NOMO-1 treated with DMSO at 0.1 percent for 48 hours (cell line): ENCODE measurements around the gene FAU.

Experiments used
- DNase-seq: peaks from one replicate; lab custom pipeline; 2025; ENCODE audit not compliant: unreplicated experiment; lab: John Stamatoyannopoulos, UW

FAU gene

DNA sequence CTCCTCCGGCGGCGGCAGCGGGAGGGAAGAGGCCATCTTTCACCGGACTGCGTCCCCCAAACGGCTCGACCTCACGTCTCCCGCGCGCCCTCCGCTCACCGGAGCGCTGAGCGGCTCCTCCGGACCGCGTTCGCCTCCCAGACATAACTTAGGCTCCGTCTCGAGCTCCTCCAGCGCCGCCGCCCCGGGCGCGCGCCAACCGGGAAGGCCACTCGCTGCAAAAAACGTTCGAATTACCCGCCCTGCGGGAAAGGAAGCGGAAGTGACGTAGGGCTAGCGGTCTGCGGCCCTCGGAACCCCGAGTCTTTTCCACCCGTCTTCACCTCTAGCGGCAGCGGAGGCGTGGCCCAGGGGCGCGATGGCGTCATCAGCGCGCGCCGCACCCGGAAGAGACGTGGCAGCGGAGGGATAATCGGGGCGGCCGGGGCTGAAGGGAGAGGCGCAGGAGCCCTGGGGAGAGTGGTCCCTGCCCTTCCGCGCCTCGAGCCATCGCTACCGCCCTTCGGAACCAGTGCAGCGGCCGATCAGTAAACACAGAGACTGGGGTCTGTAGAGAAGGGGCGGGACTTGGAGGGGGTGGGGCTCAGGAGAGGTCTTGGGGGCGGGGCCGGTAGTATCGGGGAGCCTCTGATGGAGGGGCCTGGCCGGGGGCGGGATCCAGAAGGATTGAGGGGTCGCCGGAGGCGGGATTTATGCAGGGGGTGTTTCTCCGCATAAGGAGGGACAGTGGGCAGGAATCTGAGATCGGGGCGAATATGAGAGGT is 37.9 kb downstream of the FAU start, which contains the start of the genes CDCA5 and ZFPL1:
Gene CDCA5 (minus strand): TSS at position 207 of the 764 bp plus-strand sequence. CDS start 62 bp downstream, at position 145.
Gene ZFPL1 (plus strand): TSS at position 389 of the 764 bp plus-strand sequence. CDS start 477 bp downstream, outside the sequence.
- DNase-seq = peak; percentile 95

DNA sequence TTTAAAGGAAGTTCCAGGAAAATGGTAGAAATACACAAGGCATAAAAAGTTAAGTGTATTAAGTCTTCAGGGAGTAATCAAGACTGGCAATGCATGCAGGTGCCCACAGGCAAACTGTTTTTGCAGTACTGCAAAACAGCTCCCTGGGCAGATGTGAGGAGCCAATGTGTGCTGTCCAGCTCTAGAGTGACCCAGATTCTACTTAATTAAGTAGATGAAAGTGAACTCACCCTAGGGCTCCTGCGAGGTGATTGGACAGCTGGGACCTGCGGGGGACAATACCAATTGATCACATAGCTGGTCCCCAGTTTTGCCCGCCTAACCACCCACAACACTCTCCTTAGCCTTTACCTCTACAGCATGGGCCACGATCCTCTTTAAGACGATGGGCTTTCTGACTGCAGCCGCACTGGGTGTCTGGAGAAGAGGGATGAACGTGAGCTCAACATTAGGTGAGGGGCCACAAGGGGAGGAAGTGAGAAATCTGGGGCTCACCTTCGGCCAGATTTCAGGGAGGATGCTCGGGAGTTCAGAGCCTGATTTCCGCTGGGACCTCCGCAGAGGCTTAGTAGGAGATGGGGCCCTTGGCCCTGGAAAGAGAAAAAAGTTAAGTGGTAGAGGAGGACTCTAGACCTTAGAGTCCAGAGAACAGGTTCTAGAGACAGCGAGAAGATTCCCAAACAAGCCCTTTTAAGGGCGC is 38.6 kb downstream of the FAU start:
- DNase-seq = no peak

DNA sequence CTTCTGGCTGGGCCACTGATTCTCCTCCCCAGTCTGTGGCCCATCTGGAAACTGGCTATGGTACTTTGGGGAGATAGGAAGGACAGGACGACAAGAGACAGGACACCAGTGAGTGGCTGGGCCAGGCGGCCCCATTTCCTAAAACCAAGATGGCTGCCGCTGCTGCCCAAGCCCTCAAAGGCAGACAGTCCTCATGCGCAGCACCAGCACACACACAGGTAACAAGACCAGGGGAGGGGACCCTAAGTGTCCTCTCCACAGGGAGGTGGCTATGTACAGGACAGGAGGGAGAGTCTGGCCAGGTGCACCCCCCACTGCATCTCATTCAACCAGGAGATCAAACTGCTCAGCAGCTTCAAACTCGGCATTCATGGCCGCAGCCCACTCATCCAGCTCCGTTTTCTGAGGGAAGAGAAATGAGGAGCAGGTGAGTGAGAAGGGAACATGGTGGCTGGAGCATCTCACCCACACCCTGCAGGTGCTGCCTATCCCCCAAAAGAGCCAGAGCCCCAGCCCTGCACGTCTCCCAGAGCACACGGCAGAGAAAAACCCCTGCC is 43.1 kb downstream of the FAU start:
- no peak for DNase-seq

DNA sequence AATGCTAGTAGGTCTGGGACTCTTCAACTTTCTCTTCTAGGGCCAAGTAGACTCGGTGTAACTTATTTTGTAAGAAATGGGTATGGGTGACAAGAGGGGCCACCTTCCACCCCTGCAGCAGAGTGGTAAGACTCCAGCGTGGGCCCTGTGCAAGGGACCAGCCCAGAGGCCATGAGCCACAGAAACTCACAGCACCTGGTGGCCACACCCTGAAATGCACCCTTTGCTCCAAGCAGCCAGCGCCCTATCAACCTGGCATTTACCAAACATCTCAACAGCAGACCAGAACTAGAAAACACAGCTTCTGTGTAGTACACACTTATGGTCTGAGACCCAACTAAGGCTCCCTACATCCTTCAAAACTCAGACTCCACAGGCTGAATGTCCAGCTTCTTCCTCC is 43.8 kb downstream of the FAU start:
- peak; percentile 39 for DNase-seq

DNA sequence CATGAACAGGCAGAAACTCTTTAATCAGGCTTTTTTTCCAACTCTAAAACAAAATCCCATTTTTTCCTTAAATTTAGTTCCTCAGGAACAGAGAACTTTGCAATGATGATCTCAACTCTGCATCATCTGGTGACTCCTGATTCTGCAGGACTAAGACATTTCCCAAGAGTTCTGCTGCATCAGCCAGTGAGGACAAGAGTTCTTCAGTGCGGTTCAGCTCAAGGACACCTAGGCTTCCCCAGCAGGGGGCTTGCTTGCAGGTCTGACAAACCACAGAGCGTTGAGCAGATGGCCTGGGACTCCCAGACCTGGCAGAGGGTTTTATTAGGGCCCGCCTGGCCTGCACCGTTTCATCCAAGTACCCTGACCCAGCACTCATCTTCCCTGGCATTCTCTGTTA is 44.5 kb downstream of the FAU start:
- no peak for DNase-seq

DNA sequence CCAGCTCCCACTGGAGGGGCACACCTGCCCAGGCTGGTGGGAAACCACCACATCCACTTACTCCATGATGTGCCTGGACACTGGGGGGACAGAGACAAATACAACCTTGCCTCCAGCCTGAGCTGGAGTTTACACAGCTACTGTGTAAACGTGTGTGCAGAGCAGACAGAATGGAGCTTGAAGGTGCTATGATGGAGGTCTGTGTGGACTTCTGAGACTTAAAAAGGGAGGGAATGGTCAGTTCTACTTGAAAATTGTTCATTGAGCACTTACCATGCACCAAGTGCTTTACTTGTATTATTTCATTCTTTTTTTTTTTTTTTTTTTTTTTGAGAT is 49.3 kb downstream of the FAU start:
- DNase-seq = no peak

DNA sequence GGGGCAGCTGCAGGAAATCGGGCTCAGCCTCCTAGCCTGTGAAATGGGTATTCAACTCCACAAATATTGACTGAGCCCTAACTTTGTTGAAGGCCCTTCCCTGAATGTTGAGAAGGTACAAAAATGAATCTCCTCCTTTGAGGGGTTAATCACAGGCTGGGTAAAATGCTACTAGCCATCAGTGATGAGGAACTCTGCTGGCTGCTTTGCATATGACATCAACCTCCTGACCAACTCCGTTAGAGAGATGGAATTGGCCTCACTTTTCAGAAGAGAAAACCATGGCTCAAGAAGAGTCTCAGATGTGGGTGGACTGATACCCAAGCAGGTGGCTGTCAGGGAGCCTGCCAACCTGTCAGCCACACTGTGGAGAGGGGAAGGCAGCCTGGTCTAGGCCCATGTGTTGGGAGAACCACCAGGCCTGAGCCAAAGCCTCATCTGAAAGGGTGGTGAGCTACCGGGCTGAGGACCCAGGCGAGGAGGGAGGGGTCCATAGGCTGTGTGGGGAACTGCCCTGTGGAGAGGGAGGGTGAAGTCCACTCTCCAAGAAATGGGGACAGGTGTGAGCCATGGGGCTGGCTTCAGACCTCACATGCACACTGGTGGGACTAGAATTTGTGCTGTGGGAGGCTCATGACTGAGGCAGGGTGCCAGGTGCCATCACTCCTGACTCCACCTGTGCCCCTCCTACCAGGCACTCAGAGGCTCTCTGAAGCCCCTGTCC is 49.9 kb downstream of the FAU start:
- no peak for DNase-seq
